ENCODE results near the gene NR2F2. TPM values are rescaled to one million over a fixed set of nuclear protein-coding genes. Genes with fewer than 3 reads are reported as not detected.

NR2F2 gene
- total RNA-seq, 6 experiments from 2014 or later: 120 to 168 (median 142) TPM

DNA sequence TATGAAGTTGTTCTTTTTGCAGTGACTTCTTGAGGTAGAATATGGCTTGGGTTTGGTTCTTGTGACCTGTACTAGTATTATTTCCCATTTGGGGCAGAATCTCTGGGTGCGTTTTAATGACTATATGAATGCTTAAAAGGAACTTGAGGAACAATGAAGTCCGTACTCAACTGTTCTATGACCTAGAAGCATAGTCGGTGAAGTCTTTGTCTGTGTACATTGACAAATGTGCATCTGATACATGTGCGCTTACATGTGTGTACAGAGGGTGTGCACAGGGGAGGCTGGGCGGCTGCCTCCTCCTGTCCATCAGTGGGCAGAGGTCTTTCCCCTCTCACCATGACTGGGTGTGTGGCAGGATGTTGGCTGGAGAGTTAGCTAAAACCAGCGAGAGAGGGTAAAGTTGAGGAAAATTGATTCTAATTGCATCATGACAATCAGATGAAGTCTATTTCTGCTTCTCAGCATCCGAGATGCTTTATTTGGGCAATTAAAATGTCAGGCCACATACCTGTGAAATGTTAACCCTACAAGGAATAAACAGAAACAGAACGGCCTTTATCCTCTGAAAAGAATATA is 1.0 kb upstream of the NR2F2 start:
- peaks cover 17% of the 10 kb centered on the region for H3K9me3 Mint-ChIP-seq
- TF ChIP-seq, protein P1, sequence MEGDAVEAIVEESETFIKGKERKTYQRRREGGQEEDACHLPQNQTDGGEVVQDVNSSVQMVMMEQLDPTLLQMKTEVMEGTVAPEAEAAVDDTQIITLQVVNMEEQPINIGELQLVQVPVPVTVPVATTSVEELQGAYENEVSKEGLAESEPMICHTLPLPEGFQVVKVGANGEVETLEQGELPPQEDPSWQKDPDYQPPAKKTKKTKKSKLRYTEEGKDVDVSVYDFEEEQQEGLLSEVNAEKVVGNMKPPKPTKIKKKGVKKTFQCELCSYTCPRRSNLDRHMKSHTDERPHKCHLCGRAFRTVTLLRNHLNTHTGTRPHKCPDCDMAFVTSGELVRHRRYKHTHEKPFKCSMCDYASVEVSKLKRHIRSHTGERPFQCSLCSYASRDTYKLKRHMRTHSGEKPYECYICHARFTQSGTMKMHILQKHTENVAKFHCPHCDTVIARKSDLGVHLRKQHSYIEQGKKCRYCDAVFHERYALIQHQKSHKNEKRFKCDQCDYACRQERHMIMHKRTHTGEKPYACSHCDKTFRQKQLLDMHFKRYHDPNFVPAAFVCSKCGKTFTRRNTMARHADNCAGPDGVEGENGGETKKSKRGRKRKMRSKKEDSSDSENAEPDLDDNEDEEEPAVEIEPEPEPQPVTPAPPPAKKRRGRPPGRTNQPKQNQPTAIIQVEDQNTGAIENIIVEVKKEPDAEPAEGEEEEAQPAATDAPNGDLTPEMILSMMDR (IDR thresholded peaks at IDR 0.05): no peak
- no peak for DNase-seq
- H3K27me3 Mint-ChIP-seq (ENCODE audit: insufficient read depth): peaks cover 30% of the 10 kb centered on the region
- H3K36me3 Mint-ChIP-seq (ENCODE audit: low read depth): peaks cover 51% of the 10 kb centered on the region
- peak overlapping the region; percentile 98 for H3K4me3 Mint-ChIP-seq
- H3K4me1 Mint-ChIP-seq (ENCODE audit: low read depth): peaks cover 28% of the 10 kb centered on the region
- peak overlapping the region; percentile 84 for H3K27ac Mint-ChIP-seq

DNA sequence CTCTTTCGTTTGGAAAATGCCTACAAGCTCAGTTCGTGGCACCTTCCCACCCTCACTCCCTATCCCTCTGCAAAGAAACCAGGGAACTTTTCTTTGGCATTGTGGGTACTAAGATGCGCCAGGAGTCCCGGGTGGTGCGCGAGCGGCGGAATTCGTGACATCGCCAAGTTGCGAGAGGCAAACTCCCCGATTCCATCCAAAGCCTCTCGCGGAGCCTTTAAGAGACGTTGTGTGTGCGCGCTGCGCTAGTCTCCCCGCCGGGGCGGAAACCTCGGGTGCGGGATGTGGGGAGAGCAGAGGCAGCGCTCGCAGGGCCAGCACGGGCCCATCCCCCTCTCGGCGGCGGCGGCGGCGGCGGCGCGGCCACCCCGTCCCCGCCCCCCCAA is 443 bp upstream of the NR2F2 start:
- Mint-ChIP-seq H3K9me3 (peaks cover 17% of the 10 kb centered on the region), H3K27ac (peak overlapping the region; percentile 84), H3K27me3 (ENCODE audit: insufficient read depth) (peaks cover 31% of the 10 kb centered on the region), H3K4me3 (peak overlapping the region; percentile 98), H3K36me3 (ENCODE audit: low read depth) (peaks cover 57% of the 10 kb centered on the region), H3K4me1 (ENCODE audit: low read depth) (peaks cover 22% of the 10 kb centered on the region)
- DNase-seq: peak; percentile 85
- TF ChIP-seq, protein P1 (IDR thresholded peaks at IDR 0.05): no peak

DNA sequence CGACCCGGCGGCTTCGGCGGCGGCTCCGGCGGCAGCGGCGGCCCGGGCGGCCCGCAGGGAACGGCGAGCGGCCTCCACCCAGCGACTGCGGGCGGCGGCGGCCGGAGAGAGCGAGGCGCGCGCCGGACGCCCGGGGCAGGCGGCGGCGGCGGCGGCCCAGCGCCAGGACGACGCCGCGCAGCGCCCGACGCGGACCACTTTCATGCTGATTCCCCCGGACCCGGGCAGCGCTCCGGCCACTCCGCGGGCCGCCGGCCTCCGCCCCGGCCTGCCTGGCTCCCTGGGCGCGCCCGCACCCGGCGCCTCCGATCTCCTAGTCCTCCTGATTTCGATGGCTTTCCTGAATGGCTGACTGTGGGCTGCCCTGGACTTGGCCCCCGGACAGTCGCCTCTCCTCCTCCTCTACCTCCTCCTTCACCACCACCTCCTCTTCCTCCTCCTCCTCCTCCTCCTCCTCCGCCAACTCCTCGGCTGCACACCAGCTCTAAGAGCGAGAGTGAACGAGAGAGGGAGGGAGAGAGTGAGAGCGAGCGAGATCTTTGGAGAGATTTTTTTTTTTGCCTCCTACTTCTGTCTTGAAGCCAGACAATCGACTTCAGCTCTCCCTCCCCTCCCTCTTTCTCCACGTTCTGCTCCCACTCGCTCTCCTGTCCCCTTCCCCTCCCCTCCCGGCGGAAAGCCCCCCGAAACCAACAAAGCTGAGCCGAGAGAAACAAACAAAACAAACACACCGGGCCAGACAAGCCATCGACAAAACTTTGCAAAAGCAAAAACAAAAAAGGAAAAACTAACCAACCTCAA is 844 bp downstream of the NR2F2 start:
- Mint-ChIP-seq H3K27me3 (ENCODE audit: insufficient read depth) (peaks cover 31% of the 10 kb centered on the region), H3K27ac (peak overlapping the region; percentile 99), H3K36me3 (ENCODE audit: low read depth) (peaks cover 69% of the 10 kb centered on the region), H3K4me1 (ENCODE audit: low read depth) (peaks cover 19% of the 10 kb centered on the region), H3K4me3 (peak overlapping the region; percentile 100), H3K9me3 (peaks cover 17% of the 10 kb centered on the region)
- TF ChIP-seq, protein P1 (IDR thresholded peaks at IDR 0.05): no peak
- DNase-seq: peak; percentile 43

DNA sequence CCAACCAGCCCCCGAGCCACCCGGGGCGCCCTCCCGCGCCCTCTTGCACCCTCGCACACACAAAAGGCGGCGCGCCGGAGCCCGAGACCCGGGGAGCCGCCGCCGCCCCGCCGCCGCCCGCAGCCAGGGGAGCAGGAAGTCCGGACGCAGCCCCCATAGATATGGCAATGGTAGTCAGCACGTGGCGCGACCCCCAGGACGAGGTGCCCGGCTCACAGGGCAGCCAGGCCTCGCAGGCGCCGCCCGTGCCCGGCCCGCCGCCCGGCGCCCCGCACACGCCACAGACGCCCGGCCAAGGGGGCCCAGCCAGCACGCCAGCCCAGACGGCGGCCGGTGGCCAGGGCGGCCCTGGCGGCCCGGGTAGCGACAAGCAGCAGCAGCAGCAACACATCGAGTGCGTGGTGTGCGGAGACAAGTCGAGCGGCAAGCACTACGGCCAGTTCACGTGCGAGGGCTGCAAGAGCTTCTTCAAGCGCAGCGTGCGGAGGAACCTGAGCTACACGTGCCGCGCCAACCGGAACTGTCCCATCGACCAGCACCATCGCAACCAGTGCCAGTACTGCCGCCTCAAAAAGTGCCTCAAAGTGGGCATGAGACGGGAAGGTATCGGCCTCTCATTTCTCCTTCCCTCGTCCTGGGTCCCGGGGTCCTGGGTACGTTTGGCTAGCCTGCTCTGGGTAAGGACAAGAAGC is 1.6 kb downstream of the NR2F2 start:
- no peak for DNase-seq
- peaks cover 30% of the 10 kb centered on the region for H3K27me3 Mint-ChIP-seq (ENCODE audit: insufficient read depth)
- peaks cover 19% of the 10 kb centered on the region for H3K4me1 Mint-ChIP-seq (ENCODE audit: low read depth)
- H3K4me3 Mint-ChIP-seq: peak overlapping the region; percentile 96
- H3K36me3 Mint-ChIP-seq (ENCODE audit: low read depth): peaks cover 71% of the 10 kb centered on the region
- TF ChIP-seq, protein P1 (IDR thresholded peaks at IDR 0.05): no peak; the same call in 1 of the 2 replicates
- H3K27ac Mint-ChIP-seq: peak overlapping the region; percentile 98
- H3K9me3 Mint-ChIP-seq: peaks cover 17% of the 10 kb centered on the region

DNA sequence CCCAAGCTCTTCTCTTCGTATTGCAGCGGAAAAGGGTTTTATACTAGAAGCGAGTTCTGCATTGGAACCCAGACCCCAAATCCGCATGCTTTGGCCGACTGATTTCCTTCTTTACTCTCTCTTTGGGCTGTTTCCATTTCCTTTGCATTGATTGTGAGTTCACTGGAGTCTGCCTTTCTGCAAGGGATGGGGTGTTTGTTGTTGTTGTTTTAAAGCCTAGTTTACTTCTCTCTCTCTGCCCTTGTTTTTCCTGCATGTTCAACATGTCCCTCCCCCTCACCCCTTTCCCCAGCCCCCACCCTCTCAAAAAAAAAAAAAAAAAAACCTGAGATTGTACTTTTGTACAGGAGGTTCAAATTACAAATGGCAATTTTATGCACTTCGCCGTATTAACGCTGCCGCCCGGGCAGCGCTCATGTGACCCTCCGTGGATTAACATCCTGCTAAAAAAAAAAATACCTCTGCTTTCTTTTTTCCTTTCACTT is 2.2 kb downstream of the NR2F2 start:
- TF ChIP-seq, protein P1 (IDR thresholded peaks at IDR 0.05): no peak
- Mint-ChIP-seq H3K9me3 (peaks cover 17% of the 10 kb centered on the region), H3K27ac (peak overlapping the region; percentile 95), H3K4me3 (peak overlapping the region; percentile 94), H3K27me3 (ENCODE audit: insufficient read depth) (peaks cover 32% of the 10 kb centered on the region), H3K36me3 (ENCODE audit: low read depth) (peaks cover 77% of the 10 kb centered on the region), H3K4me1 (ENCODE audit: low read depth) (peaks cover 24% of the 10 kb centered on the region)
- DNase-seq: no peak
